Measurements from ENCODE around the gene GTPBP4.

GTPBP4 gene

DNA sequence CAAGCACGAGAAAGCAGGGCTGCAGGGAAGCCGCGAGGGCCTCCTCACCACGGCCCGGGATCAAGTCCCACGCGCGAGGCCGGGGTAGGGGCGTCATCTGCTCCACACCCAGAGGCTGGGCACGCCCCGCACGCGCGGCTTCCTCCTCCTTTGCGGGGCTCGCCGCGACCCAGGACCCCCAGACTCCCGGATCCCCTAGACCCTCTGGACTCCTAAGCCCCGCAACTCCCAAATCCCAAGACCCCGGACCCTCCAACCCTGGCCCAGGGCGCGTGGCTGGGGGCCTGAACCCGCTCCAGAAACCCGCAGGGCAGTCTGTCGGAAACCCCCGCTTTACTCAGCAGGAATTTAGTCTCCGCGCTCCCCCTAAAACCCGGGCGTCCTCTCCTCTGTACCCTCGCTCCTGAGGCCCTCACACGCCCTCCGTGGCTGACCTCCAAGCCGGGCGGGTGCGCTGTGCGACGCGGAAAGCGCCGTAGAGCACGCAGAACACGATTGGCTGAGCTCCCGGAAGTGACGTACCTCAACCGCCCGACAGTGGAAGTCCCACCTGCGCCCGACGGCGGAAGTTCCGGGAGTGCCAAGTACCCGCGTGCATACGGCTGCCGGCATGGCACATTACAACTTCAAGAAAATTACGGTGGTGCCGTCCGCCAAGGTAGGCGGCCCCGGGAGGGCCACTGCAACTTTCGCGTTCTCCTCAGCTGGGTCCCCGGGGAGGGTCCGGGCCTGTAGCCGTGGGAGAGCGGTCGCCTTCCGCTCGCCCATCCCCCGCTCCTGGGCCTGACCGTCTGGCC lies at the start of gene GTPBP4:
Gene GTPBP4, plus strand, starts transcription at position 565 of the 797 bp plus-strand sequence. Its CDS starts 46 bp downstream, at position 611.
- peak; percentile 73 for DNase-seq

- DNase-seq, result no peak
These were observed 49.1 kb upstream of the GTPBP4 start for GRCh38 chr10:938941-939678.

DNA sequence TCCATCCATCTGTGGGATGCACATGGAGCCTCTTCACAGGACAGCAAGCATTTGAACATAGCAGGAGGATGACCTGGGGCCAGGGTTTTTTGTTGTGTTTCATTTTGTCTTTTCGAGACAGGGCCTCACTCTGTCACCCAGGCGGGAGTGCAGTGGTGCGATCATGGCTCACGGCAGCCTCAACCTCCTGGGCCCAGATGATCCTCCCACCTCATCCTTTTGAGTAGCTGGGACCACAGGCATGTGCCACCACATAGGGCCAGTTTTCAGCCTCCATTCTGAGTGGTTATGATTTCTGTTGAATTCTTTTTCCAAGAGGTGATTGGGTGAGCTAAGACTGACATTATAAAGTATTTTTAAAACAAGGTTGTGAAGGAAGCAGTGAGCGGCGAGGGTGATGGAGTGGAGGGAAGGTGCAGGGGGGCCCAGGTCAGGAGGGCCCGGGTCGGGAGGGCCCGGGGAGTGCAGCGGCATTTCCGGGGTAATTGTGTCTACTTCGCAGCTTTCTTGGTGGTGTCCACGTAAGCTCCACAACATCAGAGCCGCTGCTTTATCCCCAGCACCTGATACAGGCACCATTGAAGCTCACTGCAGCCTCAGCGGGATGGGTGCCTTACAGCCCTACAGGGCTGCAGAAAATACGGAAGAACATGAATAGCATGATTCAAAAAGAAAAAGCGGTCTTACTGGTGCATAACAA lies 44.8 kb upstream of the GTPBP4 start:
- DNase-seq, result no peak

DNA sequence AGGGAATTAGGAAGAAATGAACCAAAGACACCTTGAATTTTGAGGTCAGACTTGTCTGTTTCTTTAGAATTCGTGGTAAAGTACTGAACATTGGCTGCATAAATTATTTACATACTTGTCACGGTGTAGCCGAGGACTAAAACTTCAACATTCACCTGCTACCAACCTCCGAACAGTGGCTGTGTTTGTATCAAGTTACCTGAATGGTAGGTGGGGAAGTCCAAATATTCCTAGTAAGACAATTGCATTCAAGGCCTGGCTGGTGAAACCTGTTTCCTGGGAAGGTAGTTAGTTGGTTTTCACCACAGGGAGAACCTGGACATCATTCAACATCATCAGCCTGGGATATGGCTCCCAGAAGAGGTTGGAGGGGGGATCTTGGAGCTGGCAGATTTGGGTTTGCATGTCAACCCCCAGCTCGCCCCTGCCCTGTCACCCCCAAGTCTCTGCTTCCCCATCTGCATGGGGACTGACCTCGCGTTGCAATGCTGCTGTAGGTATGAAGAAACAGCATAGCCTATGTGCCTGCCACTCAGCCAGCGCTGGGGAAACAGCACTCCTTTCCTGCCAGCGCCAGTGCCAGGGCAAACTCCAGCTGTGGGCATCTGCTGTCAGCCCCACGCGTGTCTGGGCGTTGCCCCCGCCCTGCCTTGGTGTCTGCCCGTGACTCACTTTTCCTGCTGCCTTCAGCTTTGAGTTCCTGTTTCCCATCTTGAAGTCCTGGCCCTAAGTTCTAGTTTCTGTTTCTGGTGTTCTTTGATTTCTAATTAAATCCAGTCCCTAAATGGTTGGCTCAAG lies 44.0 kb upstream of the GTPBP4 start:
- DNase-seq, result no peak

DNA sequence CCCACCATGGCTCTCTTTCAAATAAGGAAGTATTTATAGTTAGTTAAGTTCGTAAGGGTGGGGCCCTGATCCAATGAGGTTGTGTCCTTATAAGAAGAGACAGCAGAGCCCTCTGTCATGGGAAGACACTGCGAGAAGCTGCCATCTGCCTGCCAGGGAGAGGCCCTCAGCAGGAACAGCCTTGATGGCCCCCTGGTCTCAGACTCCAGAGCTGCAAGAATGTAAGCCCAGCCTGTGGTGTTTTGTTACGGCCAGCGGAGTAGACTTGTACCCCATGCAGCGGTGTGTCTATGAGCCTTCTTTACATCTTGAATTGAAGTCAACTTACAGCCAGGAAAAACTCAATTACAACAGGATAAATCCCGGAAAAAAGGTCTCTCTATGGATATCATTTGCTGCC lies 42.5 kb upstream of the GTPBP4 start:
- no peak for DNase-seq

DNA sequence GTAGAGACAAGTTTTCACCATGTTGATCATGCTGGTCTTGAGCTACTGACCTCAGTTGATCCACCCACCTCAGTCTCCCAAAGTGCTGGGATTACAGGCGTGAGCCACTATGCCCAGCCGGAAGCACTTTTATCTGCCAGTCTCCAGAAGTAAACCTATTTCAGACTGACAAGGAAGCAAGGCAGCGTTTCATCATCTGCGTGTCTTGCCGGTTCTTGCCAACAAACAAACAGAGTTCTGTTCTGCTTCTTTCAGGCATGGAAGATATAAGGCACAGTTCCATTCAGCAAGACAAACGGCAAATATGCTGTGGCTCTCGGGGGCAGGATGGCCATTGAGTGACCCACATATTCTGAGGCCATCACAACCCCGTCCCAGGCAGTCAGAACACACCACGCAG lies 41.2 kb upstream of the GTPBP4 start:
- DNase-seq, result no peak

DNA sequence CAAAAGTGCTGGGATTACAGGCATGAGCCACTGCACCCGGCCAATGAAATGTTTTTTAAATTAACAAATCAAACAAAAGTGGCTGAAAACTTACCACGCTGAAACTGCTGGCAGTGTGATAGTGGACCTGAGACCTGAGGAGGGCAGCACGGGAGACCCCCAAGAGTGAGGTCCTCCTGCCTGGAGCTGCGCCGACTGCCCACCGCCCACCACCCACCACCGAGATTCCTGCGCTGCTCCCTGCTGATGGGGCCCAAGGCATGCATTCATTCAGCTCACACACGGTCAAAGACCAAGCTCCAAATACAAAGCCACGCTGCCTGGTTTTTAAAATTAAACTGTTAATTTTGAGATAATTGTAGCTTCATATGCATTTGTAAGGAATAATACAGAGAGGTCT lies 40.4 kb upstream of the GTPBP4 start:
- no peak for DNase-seq

- no peak for DNase-seq
These were observed 39.9 kb upstream of the GTPBP4 start for GRCh38 chr10:948347-948746.

GRCh38 chr10:949446-949845 lies 38.8 kb upstream of the GTPBP4 start:
- DNase-seq, result no peak

- DNase-seq, result no peak
These were observed 34.4 kb upstream of the GTPBP4 start for GRCh38 chr10:953836-954235.

- no peak for DNase-seq
These were observed 33.8 kb upstream of the GTPBP4 start for GRCh38 chr10:954396-954795.

DNA sequence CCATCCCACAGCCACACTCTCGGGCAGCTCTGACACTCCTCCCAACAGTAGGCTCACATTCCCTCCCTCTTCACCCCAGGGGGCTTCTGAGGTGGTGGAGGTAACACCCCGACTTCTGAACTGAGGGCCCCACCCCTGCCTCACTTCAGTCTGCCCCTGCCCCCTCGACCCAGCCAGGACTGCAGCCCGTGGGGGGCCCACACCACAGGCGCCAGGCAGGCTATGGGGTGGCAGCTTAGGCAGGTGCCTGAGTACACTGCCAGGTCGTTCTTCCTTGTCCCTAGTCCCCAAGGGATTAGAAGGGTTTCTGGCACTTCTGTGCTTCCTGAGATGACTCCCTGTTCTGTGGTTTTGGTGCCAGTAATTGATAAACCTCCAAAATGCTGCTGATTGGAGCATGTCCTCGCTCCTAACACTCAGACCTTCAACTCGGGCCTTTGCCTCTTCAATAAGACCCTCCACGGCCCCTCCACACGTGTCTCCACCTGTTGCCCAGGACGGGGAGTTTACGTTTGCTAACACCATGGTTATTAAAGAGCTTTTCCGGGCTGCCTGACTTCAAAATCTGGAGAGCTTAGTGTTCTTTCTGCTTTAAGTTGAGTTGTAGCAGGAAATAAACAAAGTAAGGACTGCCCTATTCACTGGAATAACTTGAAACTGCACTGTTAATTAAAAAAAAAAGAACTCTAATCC lies 33.0 kb upstream of the GTPBP4 start:
- DNase-seq, result no peak

GRCh38 chr10:955820-956217 lies 32.4 kb upstream of the GTPBP4 start:
- no peak for DNase-seq

GRCh38 chr10:958106-958505 lies 30.1 kb upstream of the GTPBP4 start:
- DNase-seq, result no peak

DNA sequence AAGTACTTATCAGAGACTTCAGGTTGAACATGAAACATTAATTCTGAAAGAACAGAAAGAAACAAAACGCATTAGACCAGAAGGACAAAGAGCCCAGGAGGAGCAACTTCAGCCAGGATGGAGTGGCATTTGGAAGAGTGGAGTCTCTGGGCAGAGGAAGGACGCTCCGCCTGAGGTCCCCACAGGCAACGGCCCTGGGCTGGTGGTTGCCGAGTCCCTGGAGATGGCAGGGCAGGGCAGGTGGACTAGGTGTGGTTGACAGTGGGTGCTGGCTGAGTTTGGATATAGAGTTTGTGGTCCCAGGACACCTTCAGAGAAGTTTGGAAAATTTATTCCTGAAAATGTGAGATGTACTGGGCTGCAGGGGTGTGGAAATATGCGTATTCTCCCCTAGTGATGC lies 29.4 kb upstream of the GTPBP4 start:
- DNase-seq, result no peak

DNA sequence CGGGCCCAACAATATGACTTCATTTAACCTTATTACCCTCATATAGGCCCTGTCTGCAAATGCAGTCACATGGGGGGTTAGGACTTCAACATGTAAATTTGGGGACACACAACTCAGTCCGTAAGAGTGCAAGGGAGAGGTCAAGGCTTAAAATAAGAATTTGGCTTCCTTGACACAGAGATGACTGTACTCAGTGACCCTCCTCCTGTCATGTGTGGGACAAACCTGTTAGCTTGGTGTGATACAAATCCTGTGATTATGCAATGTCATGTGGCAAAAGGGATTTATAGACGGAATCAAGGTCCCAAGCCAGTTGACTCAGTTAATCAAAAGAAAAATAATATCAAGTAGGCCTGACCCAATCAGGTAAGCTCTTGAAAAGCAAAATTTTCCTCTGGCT lies 25.9 kb upstream of the GTPBP4 start:
- no peak for DNase-seq

- DNase-seq, result no peak
These were observed 25.0 kb upstream of the GTPBP4 start for GRCh38 chr10:963186-963585.

DNA sequence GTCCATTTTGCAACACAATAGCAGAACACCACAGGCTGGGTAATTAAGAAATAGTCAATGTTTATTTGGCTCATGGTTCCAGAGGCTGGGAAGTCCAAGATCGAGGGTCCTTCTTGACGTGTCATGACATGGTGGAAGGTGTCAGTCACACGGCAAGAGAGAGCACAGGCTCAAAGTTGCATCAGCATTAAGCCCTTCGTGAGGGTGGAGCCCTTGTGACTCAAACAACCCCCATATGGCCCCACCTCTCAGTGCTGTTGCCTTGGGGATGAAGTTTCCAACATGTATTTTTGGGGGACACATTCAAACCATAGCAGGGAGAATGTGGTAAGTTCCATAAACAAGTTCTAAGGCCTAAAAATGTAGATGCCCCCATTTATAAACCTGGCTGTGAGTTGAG lies 24.6 kb upstream of the GTPBP4 start:
- no peak for DNase-seq

DNA sequence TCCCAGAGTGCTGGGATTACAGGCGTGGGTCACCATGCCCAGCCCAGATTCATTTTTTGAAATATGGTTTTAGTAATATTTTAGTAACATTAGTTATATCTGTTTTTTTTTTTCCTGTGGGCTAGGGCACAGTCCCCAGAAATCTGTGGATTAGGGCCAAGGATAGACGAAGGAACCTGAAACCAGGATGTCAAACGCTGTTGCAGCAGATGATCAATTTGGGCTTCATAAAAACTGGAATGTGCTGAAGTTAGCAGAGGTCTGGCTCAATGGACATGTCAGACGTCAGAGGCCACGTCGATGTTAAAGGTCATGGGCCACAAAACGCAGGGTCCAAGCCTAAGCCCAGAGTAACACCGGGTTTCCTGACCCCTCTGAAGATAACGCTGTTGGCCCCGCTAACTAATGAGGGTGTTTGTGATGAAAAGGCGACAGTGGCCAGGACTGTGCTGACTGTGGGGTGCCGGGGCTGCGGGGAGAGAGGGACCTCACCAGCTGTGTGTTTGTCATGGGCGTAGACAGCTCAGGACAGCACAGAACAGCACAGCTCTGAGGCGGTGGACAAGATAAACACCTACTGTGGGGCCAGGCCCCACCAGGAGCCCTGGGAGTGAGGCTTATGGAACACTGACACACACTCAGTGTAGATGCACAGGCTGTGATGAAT lies 23.8 kb upstream of the GTPBP4 start:
- DNase-seq, result no peak

- no peak for DNase-seq
These were observed 23.2 kb upstream of the GTPBP4 start for GRCh38 chr10:964988-965417.

DNA sequence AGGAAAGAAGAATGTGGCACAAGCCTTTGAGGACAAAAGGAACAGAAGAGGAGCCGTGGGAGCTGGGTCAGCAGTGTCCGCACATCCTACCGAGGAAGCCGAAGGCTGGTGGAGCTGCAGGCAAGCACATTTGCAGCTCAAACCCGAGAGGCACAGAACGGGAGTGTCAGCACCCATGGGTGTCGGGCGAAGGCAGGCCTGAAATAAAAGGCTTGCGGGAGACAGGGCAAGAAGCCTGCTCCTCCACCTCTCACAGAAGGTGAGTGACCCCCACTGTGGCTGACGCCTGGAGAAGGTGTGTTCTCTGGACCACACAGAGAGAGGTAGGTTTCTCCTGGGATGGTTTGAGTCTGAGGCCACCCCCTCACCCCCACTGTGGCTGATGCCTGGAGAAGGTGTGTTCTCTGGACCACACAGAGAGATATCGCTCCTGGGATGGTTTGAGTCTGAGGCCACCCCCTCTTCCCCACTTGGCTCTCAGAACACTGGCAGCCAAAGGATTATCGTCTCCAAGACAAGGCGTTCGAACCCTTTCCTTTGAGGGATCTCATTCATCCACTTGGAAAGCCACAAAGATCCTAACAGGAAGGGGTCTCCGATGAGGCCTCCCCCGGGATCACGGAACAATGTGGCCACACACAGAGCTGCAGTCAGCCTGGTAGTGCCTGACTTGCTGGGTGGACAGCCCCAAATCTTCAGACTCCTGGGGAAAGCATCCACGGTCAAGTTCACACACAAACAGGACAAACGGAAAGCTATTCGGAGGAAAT lies 21.6 kb upstream of the GTPBP4 start:
- DNase-seq, result no peak

Data from NCI-H2081 treated with DMSO at 0.1 percent for 48 hours (cell line).